Measurements from ENCODE around the gene ZNF358. TPM values are rescaled to one million over a fixed set of nuclear protein-coding genes. Genes with fewer than 3 reads are reported as not detected.
A peak's percentile ranks its signal among the peaks of the same experiment; 100 is the strongest.

The ZNF358 gene
- total RNA-seq, 2 donors from 2014 or later, result 44.5 to 88.9 TPM

DNA sequence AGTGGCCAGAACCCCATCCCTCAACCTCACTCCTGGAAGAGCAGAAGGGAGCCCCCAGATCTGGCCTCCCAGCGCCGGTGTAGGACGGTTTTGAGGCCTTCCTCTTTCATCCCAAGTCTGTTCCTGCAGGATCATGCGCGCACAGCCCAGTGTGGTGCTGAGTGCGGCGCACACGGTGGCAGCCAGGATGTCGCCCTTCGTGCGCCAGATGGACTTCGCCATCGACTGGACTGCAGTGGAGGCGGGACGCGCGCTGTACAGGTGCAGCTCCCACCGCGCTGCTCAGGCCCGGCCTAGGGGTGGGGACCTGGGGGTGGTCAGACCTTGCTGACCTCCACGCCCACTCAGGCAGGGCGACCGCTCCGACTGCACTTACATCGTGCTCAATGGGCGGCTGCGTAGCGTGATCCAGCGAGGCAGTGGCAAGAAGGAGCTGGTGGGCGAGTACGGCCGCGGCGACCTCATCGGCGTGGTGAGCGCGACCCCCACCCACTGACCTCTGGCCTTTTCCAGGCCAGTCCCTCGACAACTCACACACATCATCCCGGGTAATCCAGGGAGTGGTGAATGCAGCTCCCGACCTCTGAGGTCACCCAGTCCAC lies 34.4 kb downstream of the ZNF358 start:
- Histone ChIP-seq H3K9me3 (no peaks in the 10 kb centered on the region), H3K4me3 (no peak overlapping the region), H3K4me1 (ENCODE audit: control insufficient read depth in 1 of 2, low read depth in 2 of 2) (no peaks in the 10 kb centered on the region), H3K36me3 (peaks cover 35% of the 10 kb centered on the region), H3K27ac (no peak overlapping the region), H3K27me3 (replicated peaks; ENCODE audit: insufficient read depth) (no peaks in the 10 kb centered on the region)
- no peak for ATAC-seq (ENCODE audit: insufficient number of reproducible peaks, low FRiP score, low read depth)
- no peak for TF ChIP-seq CTCF (IDR thresholded peaks at IDR 0.05)
- DNase-seq (ENCODE audit: low spot score), result no peak

- no peak overlapping the region for H3K27ac ChIP-seq
Observed at GRCh38 chr19:7550987-7551761, 35.3 kb downstream of the ZNF358 start.

DNA sequence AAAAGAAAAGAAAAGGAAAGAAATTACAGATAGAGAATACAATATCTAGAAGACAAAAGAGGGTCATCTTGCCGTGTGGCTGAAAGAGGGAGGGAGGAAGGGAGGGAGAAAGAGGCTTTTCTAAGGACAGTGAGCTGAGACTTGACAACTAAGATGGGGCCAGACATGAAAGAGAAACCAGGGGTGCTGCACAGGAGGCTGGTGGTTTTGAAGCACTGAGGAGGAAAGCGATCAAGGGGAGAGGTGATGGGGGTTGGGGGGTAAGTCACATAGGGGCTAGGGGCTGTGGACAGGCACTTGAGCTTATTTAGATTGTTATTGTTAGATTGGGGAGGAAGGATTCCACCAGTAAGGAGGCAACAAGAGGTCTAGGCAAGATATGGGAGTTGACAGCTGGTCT lies 36.9 kb downstream of the ZNF358 start:
- DNase-seq (ENCODE audit: low spot score) (no peak), ATAC-seq (ENCODE audit: insufficient number of reproducible peaks, low FRiP score, low read depth) (no peak)
- Histone ChIP-seq H3K27me3 (replicated peaks; ENCODE audit: insufficient read depth) (no peaks in the 10 kb centered on the region), H3K36me3 (peaks cover 52% of the 10 kb centered on the region), H3K4me3 (no peak overlapping the region), H3K9me3 (no peaks in the 10 kb centered on the region), H3K4me1 (ENCODE audit: control insufficient read depth in 1 of 2, low read depth in 2 of 2) (no peaks in the 10 kb centered on the region), H3K27ac (no peak overlapping the region)
- TF ChIP-seq CTCF (IDR thresholded peaks at IDR 0.05), result no peak

More at GRCh38 chr19:7550987-7551761, 35.3 kb downstream of the ZNF358 start:
- H3K27me3 ChIP-seq (replicated peaks; ENCODE audit: insufficient read depth), result no peaks in the 10 kb centered on the region
- H3K9me3 ChIP-seq, result no peaks in the 10 kb centered on the region
- peak overlapping the region; percentile 18 for H3K4me3 ChIP-seq
- TF ChIP-seq CTCF (IDR thresholded peaks at IDR 0.05), result no peak
- ATAC-seq (ENCODE audit: insufficient number of reproducible peaks, low FRiP score, low read depth) (no peak), DNase-seq (ENCODE audit: low spot score) (no peak)
- no peaks in the 10 kb centered on the region for H3K4me1 ChIP-seq (ENCODE audit: control insufficient read depth in 1 of 2, low read depth in 2 of 2)
- peaks cover 38% of the 10 kb centered on the region for H3K36me3 ChIP-seq

GRCh38 chr19:7554565-7554964 lies 38.7 kb downstream of the ZNF358 start:
- Histone ChIP-seq H3K4me3 (no peak overlapping the region), H3K9me3 (no peaks in the 10 kb centered on the region), H3K4me1 (ENCODE audit: control insufficient read depth in 1 of 2, low read depth in 2 of 2) (no peaks in the 10 kb centered on the region), H3K36me3 (peaks cover 69% of the 10 kb centered on the region), H3K27ac (no peak overlapping the region), H3K27me3 (replicated peaks; ENCODE audit: insufficient read depth) (no peaks in the 10 kb centered on the region)
- no peak for TF ChIP-seq CTCF (IDR thresholded peaks at IDR 0.05)
- ATAC-seq (ENCODE audit: insufficient number of reproducible peaks, low FRiP score, low read depth), result no peak
- DNase-seq (ENCODE audit: low spot score), result no peak

GRCh38 chr19:7554990-7555864 lies 39.3 kb downstream of the ZNF358 start:
- Histone ChIP-seq H3K27ac (no peak overlapping the region), H3K4me1 (ENCODE audit: control insufficient read depth in 1 of 2, low read depth in 2 of 2) (no peaks in the 10 kb centered on the region), H3K9me3 (no peaks in the 10 kb centered on the region), H3K27me3 (replicated peaks; ENCODE audit: insufficient read depth) (no peaks in the 10 kb centered on the region), H3K36me3 (peaks cover 67% of the 10 kb centered on the region), H3K4me3 (no peak overlapping the region)
- DNase-seq (ENCODE audit: low spot score) (no peak), ATAC-seq (ENCODE audit: insufficient number of reproducible peaks, low FRiP score, low read depth) (no peak)
- TF ChIP-seq CTCF (IDR thresholded peaks at IDR 0.05), result no peak
